Measurements from ENCODE around the gene SULT1C4.

Gene SULT1C4

DNA sequence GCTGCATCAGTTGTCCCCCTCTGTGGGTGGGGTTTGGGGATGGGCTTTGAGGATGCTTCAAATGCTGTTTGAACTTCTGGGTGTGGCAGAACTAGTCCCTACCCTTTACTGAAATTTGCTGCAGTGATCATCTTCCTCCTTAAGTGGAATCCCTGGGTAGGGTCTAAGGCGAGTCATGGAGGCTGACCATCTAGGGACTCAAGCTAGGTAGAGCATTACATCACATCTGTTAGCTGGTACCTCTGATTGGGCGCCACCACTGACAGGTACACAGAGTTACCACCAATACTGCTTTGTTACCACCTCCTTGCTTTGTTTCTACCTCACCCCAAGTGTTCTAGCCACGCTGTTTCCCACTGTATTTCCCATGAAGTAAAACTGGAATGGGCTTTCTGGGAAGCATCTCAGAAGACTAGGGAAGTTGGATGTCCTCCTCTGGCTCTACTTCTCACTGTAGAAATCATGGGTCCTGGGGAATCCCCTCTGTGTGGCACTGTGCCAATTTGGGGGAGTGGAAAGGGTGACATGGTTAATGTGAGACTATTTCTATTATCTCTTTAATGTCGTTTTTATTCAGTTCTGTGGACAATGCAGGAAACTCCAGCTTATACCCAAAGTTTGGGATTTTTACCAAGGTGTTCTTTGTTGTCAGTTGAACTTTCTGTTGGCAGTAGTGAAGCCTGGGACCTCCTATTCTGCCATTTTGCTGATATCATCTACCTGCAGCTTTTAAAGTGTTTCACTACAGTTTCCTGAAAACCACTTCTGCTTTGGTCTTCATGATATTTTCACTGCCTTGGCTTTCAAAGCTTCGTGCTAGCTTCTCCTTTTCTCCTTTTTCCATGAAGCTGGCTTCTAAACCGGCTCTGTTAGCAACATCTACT lies 14.5 kb upstream of the SULT1C4 start:
- Histone ChIP-seq H2AFZ (ENCODE audit: low read length) (no peak overlapping the region), H3K27ac (ENCODE audit: low read depth, low read length, poor library complexity, severe bottlenecking) (no peak overlapping the region), H3K4me1 (ENCODE audit: insufficient read depth, low read length, severe bottlenecking) (no peaks in the 10 kb centered on the region), H4K20me1 (ENCODE audit: insufficient read depth, low read length) (no peaks in the 10 kb centered on the region), H3K9me3 (ENCODE audit: low read length) (no peaks in the 10 kb centered on the region), H3K9me2 (ENCODE audit: low read depth, low read length) (no peaks in the 10 kb centered on the region), H3K4me2 (ENCODE audit: low read length) (no peak overlapping the region), H3K79me2 (ENCODE audit: insufficient read depth, low read length) (no peaks in the 10 kb centered on the region), H3K36me3 (ENCODE audit: insufficient read depth, low read length) (no peaks in the 10 kb centered on the region), H3F3A (ENCODE audit: insufficient read depth, low read length) (no peaks in the 10 kb centered on the region), H3K27me3 (ENCODE audit: insufficient read depth, low read length) (no peaks in the 10 kb centered on the region), H3K4me3 (ENCODE audit: low read depth, low read length, poor library complexity, severe bottlenecking) (no peak overlapping the region), H3K9ac (ENCODE audit: low read length) (no peak overlapping the region)
- TF ChIP-seq, protein P1, sequence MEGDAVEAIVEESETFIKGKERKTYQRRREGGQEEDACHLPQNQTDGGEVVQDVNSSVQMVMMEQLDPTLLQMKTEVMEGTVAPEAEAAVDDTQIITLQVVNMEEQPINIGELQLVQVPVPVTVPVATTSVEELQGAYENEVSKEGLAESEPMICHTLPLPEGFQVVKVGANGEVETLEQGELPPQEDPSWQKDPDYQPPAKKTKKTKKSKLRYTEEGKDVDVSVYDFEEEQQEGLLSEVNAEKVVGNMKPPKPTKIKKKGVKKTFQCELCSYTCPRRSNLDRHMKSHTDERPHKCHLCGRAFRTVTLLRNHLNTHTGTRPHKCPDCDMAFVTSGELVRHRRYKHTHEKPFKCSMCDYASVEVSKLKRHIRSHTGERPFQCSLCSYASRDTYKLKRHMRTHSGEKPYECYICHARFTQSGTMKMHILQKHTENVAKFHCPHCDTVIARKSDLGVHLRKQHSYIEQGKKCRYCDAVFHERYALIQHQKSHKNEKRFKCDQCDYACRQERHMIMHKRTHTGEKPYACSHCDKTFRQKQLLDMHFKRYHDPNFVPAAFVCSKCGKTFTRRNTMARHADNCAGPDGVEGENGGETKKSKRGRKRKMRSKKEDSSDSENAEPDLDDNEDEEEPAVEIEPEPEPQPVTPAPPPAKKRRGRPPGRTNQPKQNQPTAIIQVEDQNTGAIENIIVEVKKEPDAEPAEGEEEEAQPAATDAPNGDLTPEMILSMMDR (IDR thresholded peaks at IDR 0.05; ENCODE audit: low read length): no peak
- no peak for TF ChIP-seq EZH2 (IDR thresholded peaks at IDR 0.05; ENCODE audit: borderline replicate concordance, low read length)

DNA sequence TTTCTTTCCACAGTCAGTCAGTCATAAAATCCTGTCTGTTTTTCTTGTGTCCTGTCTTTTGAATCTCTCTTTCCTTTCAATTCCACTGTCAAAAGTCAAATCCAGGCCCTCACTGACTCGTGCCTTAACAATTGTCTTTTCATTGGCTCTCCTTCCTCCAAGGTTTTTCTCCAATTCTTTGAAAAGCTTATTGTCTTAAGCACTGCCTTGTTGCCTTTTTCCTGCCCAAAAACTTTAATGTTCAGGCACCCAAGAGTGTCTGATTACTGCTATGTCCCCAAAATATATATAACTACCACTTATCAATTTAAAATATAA lies 13.9 kb upstream of the SULT1C4 start:
- Histone ChIP-seq H3K4me1 (ENCODE audit: insufficient read depth, low read length, severe bottlenecking) (no peaks in the 10 kb centered on the region), H2AFZ (ENCODE audit: low read length) (no peak overlapping the region), H3K9me2 (ENCODE audit: low read depth, low read length) (no peaks in the 10 kb centered on the region), H3F3A (ENCODE audit: insufficient read depth, low read length) (no peaks in the 10 kb centered on the region), H3K27me3 (ENCODE audit: insufficient read depth, low read length) (no peaks in the 10 kb centered on the region), H3K9me3 (ENCODE audit: low read length) (no peaks in the 10 kb centered on the region), H3K9ac (ENCODE audit: low read length) (no peak overlapping the region), H3K4me3 (ENCODE audit: low read depth, low read length, poor library complexity, severe bottlenecking) (no peak overlapping the region), H4K20me1 (ENCODE audit: insufficient read depth, low read length) (no peaks in the 10 kb centered on the region), H3K36me3 (ENCODE audit: insufficient read depth, low read length) (no peaks in the 10 kb centered on the region), H3K27ac (ENCODE audit: low read depth, low read length, poor library complexity, severe bottlenecking) (no peak overlapping the region), H3K4me2 (ENCODE audit: low read length) (no peak overlapping the region), H3K79me2 (ENCODE audit: insufficient read depth, low read length) (no peaks in the 10 kb centered on the region)
- TF ChIP-seq EZH2 (IDR thresholded peaks at IDR 0.05; ENCODE audit: borderline replicate concordance, low read length): no peak
- TF ChIP-seq, protein P1 (IDR thresholded peaks at IDR 0.05; ENCODE audit: low read length): no peak

DNA sequence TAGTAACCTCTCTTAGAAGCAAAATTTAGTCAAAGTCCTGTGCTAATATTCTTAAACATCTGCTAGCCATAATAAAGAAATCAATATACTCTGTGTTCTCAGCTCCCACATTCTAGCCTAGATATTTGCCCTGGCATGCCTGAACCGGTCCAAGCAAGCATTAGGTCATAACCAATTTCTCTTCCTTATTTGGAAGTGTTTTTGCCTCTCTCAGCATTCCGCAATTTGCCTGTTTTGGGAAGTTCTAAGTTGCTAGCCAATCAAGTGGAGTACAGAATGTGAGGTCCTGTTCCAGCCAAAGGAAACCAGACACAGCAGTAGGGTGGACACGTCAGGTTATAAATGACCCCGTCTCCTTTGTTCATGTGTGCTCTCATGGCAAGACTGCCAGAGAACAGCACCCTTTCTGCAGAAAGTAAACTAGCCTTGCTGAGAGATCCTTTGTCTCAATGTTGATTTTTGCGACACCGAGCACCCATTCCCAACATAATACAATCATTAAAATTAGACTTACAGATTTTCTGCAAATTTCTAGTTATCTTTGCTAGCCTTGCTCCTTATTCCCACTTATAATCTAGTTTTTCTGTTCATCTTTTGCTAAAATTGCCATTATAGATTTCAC lies 13.0 kb upstream of the SULT1C4 start:
- H3K36me3 ChIP-seq (ENCODE audit: insufficient read depth, low read length): no peaks in the 10 kb centered on the region
- no peak for TF ChIP-seq EZH2 (IDR thresholded peaks at IDR 0.05; ENCODE audit: borderline replicate concordance, low read length)
- TF ChIP-seq, protein P1 (IDR thresholded peaks at IDR 0.05; ENCODE audit: low read length): no peak
- no peaks in the 10 kb centered on the region for H3K9me2 ChIP-seq (ENCODE audit: low read depth, low read length)
- no peak overlapping the region for H3K27ac ChIP-seq (ENCODE audit: low read depth, low read length, poor library complexity, severe bottlenecking)
- no peak overlapping the region for H3K4me2 ChIP-seq (ENCODE audit: low read length)
- no peaks in the 10 kb centered on the region for H3F3A ChIP-seq (ENCODE audit: insufficient read depth, low read length)
- H3K9me3 ChIP-seq (ENCODE audit: low read length): no peaks in the 10 kb centered on the region
- H3K79me2 ChIP-seq (ENCODE audit: insufficient read depth, low read length): no peaks in the 10 kb centered on the region
- H3K4me3 ChIP-seq (ENCODE audit: low read depth, low read length, poor library complexity, severe bottlenecking): no peak overlapping the region
- H4K20me1 ChIP-seq (ENCODE audit: insufficient read depth, low read length): no peaks in the 10 kb centered on the region
- no peak overlapping the region for H3K9ac ChIP-seq (ENCODE audit: low read length)
- H3K27me3 ChIP-seq (ENCODE audit: insufficient read depth, low read length): no peaks in the 10 kb centered on the region
- no peaks in the 10 kb centered on the region for H3K4me1 ChIP-seq (ENCODE audit: insufficient read depth, low read length, severe bottlenecking)
- H2AFZ ChIP-seq (ENCODE audit: low read length): no peak overlapping the region
